HFF-Myc (cell line): Measurements from ENCODE around the gene ARMC9.

Experiments used
- DNase-seq: peaks from one replicate; pipeline ENCODE4 v3.0.0-alpha.2; 2011; ENCODE audit warnings: low read depth; ENCODE audit errors: extremely low read depth
- H3K4me3 ChIP-seq: replicated peaks from 2 replicates; pipeline ENCODE4 v1.5.1; 2011; ENCODE audit warnings: low read depth, mild to moderate bottlenecking, control low read depth, low read length
- TF ChIP-seq, protein P1 (sequence below): IDR thresholded peaks from 2 replicates; pipeline ENCODE4 v1.5.1; 2012; ENCODE audit warnings: mild to moderate bottlenecking, low read depth, low read length, control low read depth; ENCODE audit errors: missing control alignments

Gene ARMC9

DNA sequence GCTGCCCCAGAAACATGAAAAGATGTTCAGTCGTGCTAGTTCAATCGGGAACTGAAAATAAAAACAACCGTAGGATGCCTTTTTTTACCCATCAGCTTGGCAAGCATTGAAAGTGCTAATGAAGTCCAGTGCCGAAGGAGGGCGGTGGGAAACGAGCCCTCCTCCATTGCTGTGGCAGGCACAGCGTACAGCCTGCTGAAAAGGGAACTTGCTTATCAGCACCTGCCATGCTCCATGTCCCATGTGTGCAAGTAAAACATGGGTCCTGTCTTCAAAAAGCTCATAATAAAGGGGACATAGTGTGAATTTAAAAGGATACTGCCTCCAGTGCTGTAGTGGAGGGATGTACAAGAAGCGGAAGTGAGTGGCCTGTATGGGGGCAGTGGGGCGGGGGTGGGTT is 82.4 kb downstream of the ARMC9 start:
- DNase-seq = no peak
- TF ChIP-seq, protein P1, sequence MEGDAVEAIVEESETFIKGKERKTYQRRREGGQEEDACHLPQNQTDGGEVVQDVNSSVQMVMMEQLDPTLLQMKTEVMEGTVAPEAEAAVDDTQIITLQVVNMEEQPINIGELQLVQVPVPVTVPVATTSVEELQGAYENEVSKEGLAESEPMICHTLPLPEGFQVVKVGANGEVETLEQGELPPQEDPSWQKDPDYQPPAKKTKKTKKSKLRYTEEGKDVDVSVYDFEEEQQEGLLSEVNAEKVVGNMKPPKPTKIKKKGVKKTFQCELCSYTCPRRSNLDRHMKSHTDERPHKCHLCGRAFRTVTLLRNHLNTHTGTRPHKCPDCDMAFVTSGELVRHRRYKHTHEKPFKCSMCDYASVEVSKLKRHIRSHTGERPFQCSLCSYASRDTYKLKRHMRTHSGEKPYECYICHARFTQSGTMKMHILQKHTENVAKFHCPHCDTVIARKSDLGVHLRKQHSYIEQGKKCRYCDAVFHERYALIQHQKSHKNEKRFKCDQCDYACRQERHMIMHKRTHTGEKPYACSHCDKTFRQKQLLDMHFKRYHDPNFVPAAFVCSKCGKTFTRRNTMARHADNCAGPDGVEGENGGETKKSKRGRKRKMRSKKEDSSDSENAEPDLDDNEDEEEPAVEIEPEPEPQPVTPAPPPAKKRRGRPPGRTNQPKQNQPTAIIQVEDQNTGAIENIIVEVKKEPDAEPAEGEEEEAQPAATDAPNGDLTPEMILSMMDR = no peak
- H3K4me3 ChIP-seq = no peak overlapping the region

DNA sequence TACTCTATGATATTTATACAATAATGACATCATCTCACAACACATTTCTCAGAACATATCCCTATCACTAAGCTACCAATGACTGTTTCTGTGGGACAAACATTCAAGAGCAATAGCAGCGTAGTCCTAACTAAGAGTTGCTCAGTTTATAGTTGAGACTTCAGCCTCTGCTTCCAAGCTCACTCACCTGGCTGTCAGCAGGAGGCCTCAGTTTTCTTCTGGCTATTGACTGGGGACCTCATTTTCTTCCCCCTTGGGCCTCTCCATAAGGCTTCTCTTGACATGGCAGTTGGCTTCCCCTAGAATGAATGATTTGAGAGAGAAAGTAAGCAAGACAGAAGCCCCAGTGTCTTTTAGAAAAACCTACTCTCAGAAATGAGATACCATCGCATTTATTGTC is 85.9 kb downstream of the ARMC9 start:
- TF ChIP-seq, protein P1 = no peak
- DNase-seq = no peak

DNA sequence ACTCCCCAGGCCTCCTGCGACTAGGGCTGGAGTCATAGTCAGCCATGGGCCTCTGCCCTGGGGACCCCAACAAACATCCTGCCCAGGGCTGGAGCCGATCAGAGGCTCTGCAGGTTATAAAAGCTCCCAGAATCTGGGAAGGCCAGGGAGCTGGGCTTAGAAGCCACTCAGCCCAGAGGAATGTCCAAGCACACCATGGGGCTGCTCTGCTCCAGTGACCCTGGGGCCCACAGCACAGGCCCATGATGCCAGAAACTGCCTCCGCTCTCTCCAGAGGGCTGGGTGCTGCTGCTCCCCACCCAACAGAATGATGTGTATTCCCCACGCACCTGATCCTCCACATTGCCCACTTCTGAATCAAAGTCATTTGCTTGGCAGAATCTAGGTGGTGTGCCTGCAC is 88.5 kb downstream of the ARMC9 start:
- no peak overlapping the region for H3K4me3 ChIP-seq
- DNase-seq = no peak
- TF ChIP-seq, protein P1 = no peak

More for the DNA sequence above, 85.9 kb downstream of the ARMC9 start:
- no peak overlapping the region for H3K4me3 ChIP-seq

DNA sequence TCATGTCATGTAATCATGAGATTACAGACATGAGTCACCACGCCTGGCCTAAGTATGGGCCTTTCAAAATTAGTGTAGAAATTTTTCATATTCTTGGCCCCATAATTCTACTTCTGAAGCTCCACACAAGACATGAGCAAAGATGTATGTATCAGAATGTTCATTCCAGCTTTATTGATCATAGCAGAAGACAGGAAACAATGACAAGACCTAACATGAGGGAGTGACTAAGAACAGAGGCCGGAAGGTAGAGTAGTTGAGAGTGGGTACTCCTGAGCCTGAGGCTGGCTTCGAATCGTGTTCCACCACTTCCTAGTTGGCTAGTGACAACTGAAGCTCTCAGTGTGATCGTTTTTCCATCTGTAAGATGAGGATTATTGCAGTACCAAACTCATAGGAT is 89.3 kb downstream of the ARMC9 start:
- DNase-seq = no peak
- TF ChIP-seq, protein P1 = no peak
- no peak overlapping the region for H3K4me3 ChIP-seq

DNA sequence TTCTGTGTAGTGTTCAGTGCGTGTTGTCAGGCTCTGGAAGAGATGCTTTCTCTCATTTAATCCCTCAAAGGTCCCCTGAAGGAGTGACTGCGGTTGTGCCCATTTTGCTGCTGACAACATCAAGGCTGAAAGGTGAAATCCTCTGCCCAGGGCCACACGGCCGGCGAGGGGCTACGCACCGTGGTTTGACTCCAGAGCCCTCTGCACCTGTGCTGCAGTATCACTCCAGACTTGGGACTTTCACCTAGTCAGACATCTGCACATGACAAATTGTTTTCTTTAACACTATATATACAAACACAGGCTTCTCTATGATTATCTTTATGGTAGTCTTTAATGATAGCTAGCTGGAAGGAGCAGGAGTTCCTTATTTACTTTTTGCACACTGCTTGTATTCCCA is 90.2 kb downstream of the ARMC9 start:
- TF ChIP-seq, protein P1 = no peak
- H3K4me3 ChIP-seq = no peak overlapping the region
- DNase-seq = no peak

DNA sequence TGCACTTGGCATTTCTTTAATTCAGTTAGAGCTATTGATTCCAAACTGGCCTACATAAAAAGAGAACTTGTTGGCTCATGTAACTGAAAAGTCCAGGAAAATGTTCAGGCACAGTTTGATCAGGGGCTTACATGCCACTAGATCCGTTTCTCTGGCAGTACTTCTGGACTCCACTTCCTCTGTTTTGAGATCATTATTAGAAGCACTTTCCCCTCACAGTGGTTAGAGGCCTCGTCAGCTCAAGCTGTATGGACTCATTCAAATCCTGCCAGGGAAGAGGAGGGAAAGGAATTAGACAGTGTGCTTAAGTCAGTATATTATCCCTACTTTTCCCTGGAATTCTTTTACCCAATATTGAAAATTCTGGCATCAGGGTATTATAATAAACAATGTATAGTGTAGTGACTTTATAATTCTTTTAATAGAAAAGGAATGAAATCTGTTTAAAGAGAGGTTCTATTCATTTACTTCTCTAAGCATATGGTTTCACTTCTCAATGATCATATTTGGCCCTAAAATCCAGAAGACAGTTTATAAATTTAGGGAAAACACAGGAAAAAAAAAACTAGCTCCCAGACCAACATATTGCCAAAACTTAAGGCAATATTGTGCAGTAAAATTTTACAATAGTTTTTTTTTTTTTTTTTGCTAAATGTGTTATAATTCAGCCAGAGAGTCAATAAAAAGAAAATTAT is 92.0 kb downstream of the ARMC9 start:
- TF ChIP-seq, protein P1 = no peak
- DNase-seq = no peak

DNA sequence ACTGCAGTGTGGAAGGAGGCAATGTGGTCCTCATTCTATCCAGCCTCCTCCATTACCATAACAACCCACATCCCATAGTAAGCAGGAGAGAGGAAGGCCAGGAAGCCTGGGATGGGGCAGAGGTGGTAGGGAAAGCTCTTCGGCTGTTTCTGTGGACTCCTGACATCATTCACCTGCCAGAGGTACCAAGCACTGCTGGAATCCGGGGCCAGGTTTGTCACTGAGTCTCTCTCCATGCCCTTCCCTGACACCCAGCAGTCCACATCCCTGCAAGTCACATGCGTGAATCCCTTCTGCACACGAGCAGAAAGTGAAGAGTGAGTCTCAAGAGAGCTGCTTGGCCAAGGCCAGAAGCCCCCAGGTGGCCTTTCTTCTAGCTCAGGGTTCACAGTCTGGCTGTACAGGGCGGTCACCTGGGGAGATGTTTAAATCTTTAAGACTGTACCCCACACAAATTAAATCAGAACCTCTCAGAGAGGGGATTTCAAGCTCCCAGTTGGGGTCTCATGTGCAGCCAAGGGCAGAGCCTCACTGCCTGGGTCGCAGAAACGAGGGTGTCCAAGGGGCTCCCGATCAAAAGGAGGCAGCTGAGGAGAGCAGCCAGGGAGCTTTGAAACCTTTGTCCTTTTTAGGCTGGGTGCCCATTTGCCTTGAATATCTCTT is 94.2 kb downstream of the ARMC9 start:
- no peak overlapping the region for H3K4me3 ChIP-seq
- no peak for DNase-seq
- TF ChIP-seq, protein P1 = no peak

More for the DNA sequence above, 92.0 kb downstream of the ARMC9 start:
- H3K4me3 ChIP-seq = no peak overlapping the region
